GM18505 (cell line): ENCODE data around the gene FGGY.
A peak's percentile ranks its signal among the peaks of the same experiment; 100 is the strongest.

Source experiments
- ATAC-seq: cut with Tn5 transposase; IDR thresholded peaks from one replicate; pipeline ENCODE4 v1.9.1; 2021; ENCODE audit not compliant: unreplicated experiment
- POLR2A ChIP-seq: IDR thresholded peaks from 4 replicates; pipeline ENCODE4 v1.6.1; 2011; ENCODE audit warnings: borderline replicate concordance; ENCODE audit not compliant: insufficient read depth, insufficient read length; ENCODE audit errors: extremely low read depth

FGGY gene

GRCh38 chr1:59747420-59748024, 450.6 kb downstream of the FGGY start:
- TF ChIP-seq POLR2A: no peak
- no peak for ATAC-seq

DNA sequence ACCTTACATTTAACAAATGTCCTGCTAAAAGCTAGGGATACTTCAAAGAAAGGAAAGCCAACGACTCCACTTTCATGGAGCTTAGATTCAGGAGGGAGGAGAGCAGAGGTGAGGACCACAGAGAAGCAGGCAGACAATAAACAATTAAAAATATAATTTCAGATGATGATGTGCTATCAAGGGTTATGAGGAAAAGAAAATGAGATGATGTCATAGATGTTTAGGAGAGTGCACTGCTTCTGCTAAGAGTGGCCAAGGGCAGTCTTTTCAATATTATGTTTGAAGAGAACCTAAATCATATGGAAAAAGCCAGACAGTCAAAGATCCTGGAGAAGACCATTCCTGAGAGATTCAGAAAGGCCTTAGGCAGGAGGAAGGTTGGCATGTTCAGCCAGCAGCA, 451.2 kb downstream of the FGGY start:
- no peak for ATAC-seq
- no peak for TF ChIP-seq POLR2A

- ATAC-seq: no peak
These were observed 453.6 kb downstream of the FGGY start for GRCh38 chr1:59750328-59751003.

DNA sequence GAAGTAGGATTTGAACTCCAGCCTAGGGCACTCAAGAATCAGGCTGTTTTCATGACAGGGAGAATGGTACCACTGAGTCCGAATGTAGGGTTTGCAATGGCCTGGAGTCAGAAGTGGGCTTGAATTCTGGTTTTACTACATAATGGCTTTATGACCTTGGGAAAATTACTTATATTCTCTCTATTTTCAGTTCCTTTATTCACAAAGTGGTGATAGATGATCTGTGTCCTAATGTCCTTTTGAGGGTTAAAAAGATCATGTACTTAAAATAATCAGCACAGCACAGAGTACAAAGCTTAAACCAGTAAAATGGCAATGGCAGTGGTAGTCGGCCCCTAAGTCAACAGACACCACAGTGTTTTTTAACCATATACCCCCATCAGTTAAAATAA, 454.1 kb downstream of the FGGY start:
- no peak for TF ChIP-seq POLR2A
- no peak for ATAC-seq

More at GRCh38 chr1:59750328-59751003, 453.6 kb downstream of the FGGY start:
- TF ChIP-seq POLR2A: no peak

- no peak for TF ChIP-seq POLR2A
- no peak for ATAC-seq
These were observed 454.9 kb downstream of the FGGY start for GRCh38 chr1:59751801-59752200.

DNA sequence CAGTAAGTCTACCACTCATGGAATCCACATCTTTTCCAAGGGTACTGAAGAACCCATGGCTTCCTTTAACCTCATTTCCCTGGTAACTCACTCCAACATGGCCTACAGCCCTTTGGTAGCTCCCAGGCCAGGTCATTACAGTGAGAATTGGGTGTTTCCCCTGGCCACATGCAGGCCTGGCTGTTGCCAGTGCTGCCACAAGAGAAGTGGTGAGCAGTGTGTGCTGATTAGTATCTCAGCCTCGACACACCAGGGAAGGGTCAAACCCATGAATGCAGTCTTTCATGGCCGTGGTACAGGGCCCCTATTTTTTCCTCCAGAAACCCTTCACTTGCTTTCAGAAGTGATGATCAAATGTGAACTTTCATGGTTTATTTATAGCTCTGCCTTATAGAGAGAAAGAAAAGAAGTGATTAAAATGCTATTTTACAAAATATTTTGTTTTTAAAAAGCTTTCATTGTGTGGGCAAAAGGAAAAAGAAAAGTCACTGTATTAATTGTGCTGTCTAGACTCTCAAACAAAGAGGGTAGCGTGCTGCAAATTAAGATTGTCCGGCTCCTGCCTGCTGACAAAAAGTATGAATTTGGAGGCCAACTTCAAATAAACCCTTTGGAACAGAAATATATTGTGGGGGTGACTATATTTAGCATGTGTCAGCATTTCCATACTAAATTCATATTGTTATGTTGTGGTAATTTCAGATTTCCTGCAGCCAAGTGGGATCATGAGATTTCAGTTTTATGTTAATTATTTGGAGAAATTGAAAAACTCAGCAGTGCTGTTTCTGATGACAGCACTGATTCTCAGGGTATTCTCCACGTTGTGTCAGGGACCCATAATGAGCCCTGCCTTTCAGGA, 455.9 kb downstream of the FGGY start:
- TF ChIP-seq POLR2A: no peak
- ATAC-seq: peak; percentile 77

GRCh38 chr1:59755069-59755685, 458.3 kb downstream of the FGGY start:
- no peak for TF ChIP-seq POLR2A
- ATAC-seq: no peak

DNA sequence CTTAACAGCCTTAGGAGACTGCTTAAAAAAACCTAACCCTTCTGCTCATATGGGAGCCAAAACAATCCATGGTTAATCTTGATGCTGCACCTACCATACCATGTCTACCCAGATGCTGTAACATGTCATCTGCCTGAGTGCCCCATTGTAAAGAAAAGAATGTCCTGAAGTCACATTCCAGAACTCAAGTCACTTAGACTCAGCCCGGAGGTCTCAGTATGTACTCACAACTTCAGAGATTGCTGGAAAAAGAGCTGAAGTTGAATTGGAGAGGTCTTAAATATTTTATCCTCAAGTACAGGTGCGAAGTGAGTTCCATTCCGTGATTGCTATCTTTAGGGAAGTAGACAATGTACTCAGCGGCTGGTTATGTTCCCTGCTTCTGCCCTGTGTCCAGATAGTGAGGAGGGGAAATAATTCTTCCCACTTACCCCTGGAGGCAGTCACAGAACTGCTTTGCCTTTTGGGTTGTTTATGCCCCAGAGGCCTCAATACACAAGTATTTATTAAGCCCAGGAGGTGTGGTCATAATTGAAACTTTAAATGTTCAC, 460.4 kb downstream of the FGGY start:
- ATAC-seq: no peak
- TF ChIP-seq POLR2A: no peak

DNA sequence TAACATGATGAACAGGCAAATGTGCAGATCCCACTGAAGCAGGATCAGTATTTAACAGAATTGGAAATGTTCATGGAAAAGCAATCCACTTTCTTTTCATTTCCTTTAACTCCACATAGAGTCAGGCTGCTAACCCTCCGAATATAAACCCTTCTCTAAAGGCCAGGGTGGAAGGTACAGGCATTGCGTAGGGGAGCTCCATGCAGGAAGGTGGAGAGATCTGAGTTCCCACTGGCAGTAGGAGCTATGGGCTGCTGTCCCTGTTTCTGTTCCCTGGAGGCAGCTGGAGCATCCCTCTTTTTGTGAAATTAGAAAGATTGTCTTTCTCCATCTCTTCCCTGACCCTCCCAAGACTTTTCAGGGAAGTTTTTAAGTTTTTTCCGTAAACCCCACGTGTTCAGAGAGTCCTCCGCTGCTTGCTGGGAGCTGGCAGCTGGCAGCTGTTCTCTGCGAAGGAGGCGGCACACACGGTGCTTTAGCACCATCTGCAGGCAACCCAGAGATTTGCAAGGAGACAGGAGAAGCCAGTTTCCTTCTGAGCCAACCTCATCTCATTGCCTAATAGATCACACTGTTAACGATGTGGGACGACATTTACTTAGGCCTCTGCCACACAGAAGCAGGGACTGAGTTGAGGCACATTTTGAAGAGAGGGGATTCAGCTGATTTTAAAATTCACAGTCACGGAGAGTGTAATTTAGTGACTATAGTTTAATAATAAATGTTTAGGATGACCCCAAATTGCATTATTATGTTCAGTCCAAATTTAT, 462.4 kb downstream of the FGGY start:
- no peak for TF ChIP-seq POLR2A
- ATAC-seq: peak; percentile 80

- TF ChIP-seq POLR2A: no peak
- no peak for ATAC-seq
These were observed 464.5 kb downstream of the FGGY start for GRCh38 chr1:59761443-59761842.

- ATAC-seq: no peak
- TF ChIP-seq POLR2A: no peak
These were observed 466.5 kb downstream of the FGGY start for GRCh38 chr1:59763418-59763817.

- no peak for ATAC-seq
- TF ChIP-seq POLR2A: no peak
These were observed 468.3 kb downstream of the FGGY start for GRCh38 chr1:59765011-59765730.
